Stimulated activated CD8-positive, alpha-beta memory T cell treated with anti-CD3 and anti-CD28 coated beads, Interleukin-12 subunit alpha, Interleukin-12 subunit beta, amount 100 ng/mL, for 4 hours (primary cell): ENCODE data around the gene CDH18.

ENCODE experiments used
- DNase-seq: peaks from one replicate; pipeline ENCODE4 v3.0.0-alpha.2; 2020; ENCODE audit warnings: low read depth

Gene CDH18

GRCh38 chr5:19987612-19988361 is at the start of gene CDH18:
TSS of gene CDH18 (minus strand) at chr5:19988200. CDS start at chr5:19838986, 149,214 bp downstream.
- no peak for DNase-seq

GRCh38 chr5:20034717-20035116 is 46.7 kb upstream of the CDH18 start:
- no peak for DNase-seq

GRCh38 chr5:20033881-20034280 is 45.9 kb upstream of the CDH18 start:
- DNase-seq = no peak

GRCh38 chr5:20032896-20033295 is 44.9 kb upstream of the CDH18 start:
- DNase-seq = no peak

GRCh38 chr5:20030125-20030524 is 42.1 kb upstream of the CDH18 start:
- DNase-seq = no peak

- no peak for DNase-seq
Measured at GRCh38 chr5:20029266-20029665, 41.3 kb upstream of the CDH18 start.

- no peak for DNase-seq
Measured at GRCh38 chr5:20028506-20028905, 40.5 kb upstream of the CDH18 start.

- DNase-seq = no peak
Measured at GRCh38 chr5:20023686-20024180, 35.7 kb upstream of the CDH18 start.

GRCh38 chr5:20020247-20020646 is 32.2 kb upstream of the CDH18 start:
- no peak for DNase-seq

- no peak for DNase-seq
Measured at GRCh38 chr5:20017021-20017420, 29.0 kb upstream of the CDH18 start.

GRCh38 chr5:20000416-20000815 is 12.4 kb upstream of the CDH18 start:
- DNase-seq = no peak

- no peak for DNase-seq
Measured at GRCh38 chr5:19988457-19988856, 457 bp upstream of the CDH18 start.

- no peak for DNase-seq
Measured at GRCh38 chr5:19986806-19987205, 1.2 kb downstream of the CDH18 start.

- DNase-seq = no peak
Measured at GRCh38 chr5:19986031-19986619, 1.9 kb downstream of the CDH18 start.

- DNase-seq = no peak
Measured at GRCh38 chr5:19978476-19978875, 9.5 kb downstream of the CDH18 start.

GRCh38 chr5:19977099-19977498 is 10.9 kb downstream of the CDH18 start:
- DNase-seq = no peak

- no peak for DNase-seq
Measured at GRCh38 chr5:19975795-19976194, 12.2 kb downstream of the CDH18 start.

GRCh38 chr5:19960451-19960850 is 27.5 kb downstream of the CDH18 start:
- no peak for DNase-seq

- DNase-seq = no peak
Measured at GRCh38 chr5:19959830-19960384, 28.1 kb downstream of the CDH18 start.

GRCh38 chr5:19950897-19951296 is 37.1 kb downstream of the CDH18 start:
- no peak for DNase-seq

GRCh38 chr5:19940192-19940591 is 47.8 kb downstream of the CDH18 start:
- DNase-seq = no peak

GRCh38 chr5:19930451-19930850 is 57.5 kb downstream of the CDH18 start:
- no peak for DNase-seq
